Measurements from ENCODE around the gene PRL. TPM values are rescaled to one million over a fixed set of nuclear protein-coding genes. Genes with fewer than 3 reads are reported as not detected.

PRL gene
- total RNA-seq, 1 donor = not detected

DNA sequence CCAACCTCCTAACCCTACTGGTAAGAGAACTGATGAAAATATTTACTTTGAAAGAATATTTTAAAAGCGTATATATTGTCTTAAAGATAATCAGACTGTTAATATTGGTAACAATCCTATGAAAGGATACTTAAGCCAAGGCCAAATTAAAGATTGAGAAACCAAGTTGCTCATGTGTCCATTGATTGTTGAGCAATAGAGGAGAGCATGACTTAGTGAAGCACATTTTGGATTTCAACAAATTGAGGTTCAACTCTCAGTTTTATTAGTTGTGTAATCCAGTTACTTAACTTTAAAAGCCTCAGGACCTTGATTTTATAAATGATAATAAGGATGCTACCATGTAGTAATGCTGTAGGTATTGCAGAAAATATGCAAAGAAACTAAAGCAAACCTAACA is 56.8 kb downstream of the PRL start:
- TF ChIP-seq CTCF (IDR thresholded peaks at IDR 0.05; ENCODE audit: insufficient read depth, low read length) = no peak
- DNase-seq (ENCODE audit: low read depth) = no peak
- no peak overlapping the region for H3K4me3 ChIP-seq (ENCODE audit: low read depth, low read length)

- peak; percentile 19 for DNase-seq (ENCODE audit: low read depth)
- no peak overlapping the region for H3K4me3 ChIP-seq (ENCODE audit: low read depth, low read length)
- no peak for TF ChIP-seq CTCF (IDR thresholded peaks at IDR 0.05; ENCODE audit: insufficient read depth, low read length)
These were observed 57.4 kb downstream of the PRL start for GRCh38 chr6:22239261-22239921.

DNA sequence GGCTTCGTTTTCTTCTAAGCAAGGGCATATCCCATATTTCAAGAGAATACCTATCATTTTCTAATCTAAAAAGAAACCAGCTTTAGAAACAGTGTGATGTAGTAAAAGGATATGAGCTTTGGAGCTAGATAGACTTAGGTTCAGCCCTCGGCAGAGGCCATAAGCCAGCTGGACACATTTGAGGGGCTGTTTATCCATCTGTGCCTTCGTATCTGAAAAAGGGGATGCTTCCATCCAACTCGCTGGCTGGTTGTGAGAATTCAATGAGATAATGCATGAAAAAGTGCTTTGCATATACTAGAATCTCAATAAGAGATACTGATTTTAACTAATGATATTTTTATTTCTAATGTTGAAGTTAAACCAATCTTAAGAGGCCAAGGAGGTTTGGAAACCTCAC is 58.0 kb downstream of the PRL start:
- H3K4me3 ChIP-seq (ENCODE audit: low read depth, low read length) = no peak overlapping the region
- DNase-seq (ENCODE audit: low read depth) = no peak
- TF ChIP-seq CTCF (IDR thresholded peaks at IDR 0.05; ENCODE audit: insufficient read depth, low read length) = no peak

DNA sequence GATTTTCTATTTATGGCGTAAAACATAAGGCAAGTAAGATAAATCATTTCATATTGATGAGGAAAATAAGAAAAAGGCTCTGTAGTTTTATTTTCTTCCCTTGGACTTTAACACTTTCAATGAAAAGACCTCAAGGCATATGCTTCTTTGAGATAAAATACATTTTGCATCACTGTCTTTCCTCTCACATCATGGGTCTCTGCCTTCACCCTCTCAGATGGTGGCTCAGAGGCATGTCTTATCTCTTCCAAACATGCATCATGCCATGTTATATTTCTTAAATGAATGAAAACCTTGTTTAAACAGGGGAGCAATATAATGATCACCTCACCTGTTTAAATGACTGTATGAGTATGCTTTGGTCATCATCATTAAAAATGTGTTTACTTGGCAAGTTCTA is 59.3 kb downstream of the PRL start:
- TF ChIP-seq CTCF (IDR thresholded peaks at IDR 0.05; ENCODE audit: insufficient read depth, low read length) = no peak
- no peak for DNase-seq (ENCODE audit: low read depth)

More for the DNA sequence above, 59.3 kb downstream of the PRL start:
- H3K4me3 ChIP-seq (ENCODE audit: low read depth, low read length) = no peak overlapping the region
